WTC11 (cell line): Measurements from ENCODE around the gene KLLN. TPM values are rescaled to one million over a fixed set of nuclear protein-coding genes. Genes with fewer than 3 reads are reported as not detected.
"Not testable (repeated sequence)": the region's sequence is repeated elsewhere in the genome, so short reads cannot be mapped to it uniquely, and the experiment has no call there.

Experiments used
- ATAC-seq: fragments of 200-7000 bp; cut with Tn5 transposase; 2 replicates; pipeline ENCODE4 v1.10.0; 2021; ENCODE audit warnings: mild to moderate bottlenecking, moderate library complexity
- CTCF ChIA-PET: fragments of 300-600 bp; sonication (Branson Sonifier 250); formaldehyde crosslinking; loops from one replicate; lab custom pipeline; 2021; ENCODE audit warnings: antibody characterized with exemption; lab: Charles Lee
- POLR2A ChIA-PET: fragments of 350-600 bp; sonication (Branson Sonifier 250); formaldehyde crosslinking; loops from one replicate; lab custom pipeline; 2021; ENCODE audit warnings: antibody characterized with exemption; lab: Charles Lee
- DNase-seq: peaks from one replicate; pipeline ENCODE4 v3.0.0; 2021; ENCODE audit warnings: low spot score
- H3K27ac Mint-ChIP-seq: 2 replicates; pipeline ENCODE4 v1.8.0; 2021; ENCODE audit warnings: mixed read lengths
- H3K27me3 Mint-ChIP-seq: 2 replicates; pipeline ENCODE4 v1.8.0; 2021; ENCODE audit warnings: low read depth, mild to moderate bottlenecking, moderate library complexity, mixed read lengths
- H3K36me3 Mint-ChIP-seq: 2 replicates; pipeline ENCODE4 v1.8.0; 2021; ENCODE audit warnings: mixed read lengths
- H3K4me1 Mint-ChIP-seq: 2 replicates; pipeline ENCODE4 v1.8.0; 2022; ENCODE audit warnings: mixed read lengths
- H3K4me3 Mint-ChIP-seq: 2 replicates; pipeline ENCODE4 v1.8.0; 2021; ENCODE audit warnings: mild to moderate bottlenecking, moderate library complexity, mixed read lengths
- H3K9me3 Mint-ChIP-seq: 2 replicates; pipeline ENCODE4 v1.8.0; 2021; ENCODE audit warnings: mixed read lengths
- ETV6 ChIP-seq: sonication (generic); formaldehyde crosslinking; IDR thresholded peaks from 2 replicates; pipeline ENCODE4 v1.8.1; 2022; ENCODE audit warnings: mild to moderate bottlenecking, missing genetic modification reagents
- FOXJ3 ChIP-seq: sonication (generic); formaldehyde crosslinking; IDR thresholded peaks from 2 replicates; pipeline ENCODE4 v1.9.0; 2021; ENCODE audit warnings: missing genetic modification reagents, mild to moderate bottlenecking, borderline replicate concordance
- FOXK1 ChIP-seq: sonication (generic); formaldehyde crosslinking; IDR thresholded peaks from 2 replicates; pipeline ENCODE4 v1.8.0; 2022; ENCODE audit warnings: mild to moderate bottlenecking, moderate library complexity, missing genetic modification reagents
- NR3C1 ChIP-seq: sonication (generic); formaldehyde crosslinking; conservative IDR thresholded peaks from 2 replicates; pipeline ENCODE4 v1.8.1; 2023; ENCODE audit warnings: low read depth, mild to moderate bottlenecking, missing genetic modification reagents
- SOX15 ChIP-seq: fragments of 250-450 bp; sonication (Bioruptor Pico); IDR thresholded peaks from 2 replicates; pipeline ENCODE4 v1.9.0; 2021; ENCODE audit warnings: mild to moderate bottlenecking
- TCF7 ChIP-seq: sonication (generic); formaldehyde crosslinking; IDR thresholded peaks from 2 replicates; pipeline ENCODE4 v1.8.0; 2022; ENCODE audit warnings: mild to moderate bottlenecking, low read depth, missing genetic modification reagents, moderate library complexity
- ZBTB21 ChIP-seq: sonication (generic); formaldehyde crosslinking; IDR thresholded peaks from 2 replicates; pipeline ENCODE4 v1.8.1; 2023; ENCODE audit warnings: mild to moderate bottlenecking, missing genetic modification reagents, borderline replicate concordance
- ZNF138 ChIP-seq: sonication (generic); formaldehyde crosslinking; conservative IDR thresholded peaks from 2 replicates; pipeline ENCODE4 v1.8.1; 2022; ENCODE audit warnings: mild to moderate bottlenecking, moderate library complexity, missing genetic modification reagents
- ZNF263 ChIP-seq: sonication (generic); formaldehyde crosslinking; IDR thresholded peaks from 2 replicates; pipeline ENCODE4 v1.8.1; 2022; ENCODE audit warnings: low read depth, mild to moderate bottlenecking, moderate library complexity, missing genetic modification reagents
- ZNF317 ChIP-seq: sonication (generic); formaldehyde crosslinking; IDR thresholded peaks from 2 replicates; pipeline ENCODE4 v1.8.1; 2023; ENCODE audit warnings: low read depth, mild to moderate bottlenecking, moderate library complexity, missing genetic modification reagents, borderline replicate concordance
- ZNF396 ChIP-seq: fragments of 250-450 bp; sonication (Bioruptor Pico); IDR thresholded peaks from 2 replicates; pipeline ENCODE4 v1.8.0; 2021; ENCODE audit warnings: mild to moderate bottlenecking, moderate library complexity, borderline replicate concordance
- total RNA-seq: library from RNA; stranded (reverse); gene quantifications from 3 replicates; pipeline ENCODE4 v1.2.3, GENCODE V29; 2021
- TF ChIP-seq, protein P1 (sequence below): fragments of 250-450 bp; sonication (Bioruptor Pico); IDR thresholded peaks from 2 replicates; pipeline ENCODE4 v1.9.0; 2021; ENCODE audit warnings: mild to moderate bottlenecking
- TF ChIP-seq, protein P2 (sequence below): sonication (generic); formaldehyde crosslinking; IDR thresholded peaks from 2 replicates; pipeline ENCODE4 v1.8.1; 2023; ENCODE audit warnings: mild to moderate bottlenecking, missing genetic modification reagents
- TF ChIP-seq, protein P3 (sequence below): sonication (generic); formaldehyde crosslinking; conservative IDR thresholded peaks from 2 replicates; pipeline ENCODE4 v1.8.1; 2022; ENCODE audit warnings: mild to moderate bottlenecking, missing genetic modification reagents
- TF ChIP-seq, protein P4 (sequence below): sonication (generic); formaldehyde crosslinking; conservative IDR thresholded peaks from 2 replicates; pipeline ENCODE4 v1.8.1; 2023; ENCODE audit warnings: mild to moderate bottlenecking, low read depth, missing genetic modification reagents, moderate library complexity
- TF ChIP-seq, protein P5 (sequence below): sonication (generic); formaldehyde crosslinking; IDR thresholded peaks from 2 replicates; pipeline ENCODE4 v1.8.0; 2023; ENCODE audit warnings: mild to moderate bottlenecking, missing genetic modification reagents
- TF ChIP-seq, protein P6 (sequence below): fragments of 250-450 bp; sonication (Bioruptor Pico); conservative IDR thresholded peaks from 2 replicates; pipeline ENCODE4 v1.9.0; 2021; ENCODE audit warnings: mild to moderate bottlenecking
- TF ChIP-seq, protein P7 (sequence below): fragments of 250-450 bp; sonication (Bioruptor Pico); IDR thresholded peaks from 2 replicates; pipeline ENCODE4 v2.1.2; 2022; ENCODE audit warnings: mild to moderate bottlenecking, moderate library complexity

The KLLN gene
- total RNA-seq, 1 experiment from 2014 or later, result 0.52 TPM

DNA sequence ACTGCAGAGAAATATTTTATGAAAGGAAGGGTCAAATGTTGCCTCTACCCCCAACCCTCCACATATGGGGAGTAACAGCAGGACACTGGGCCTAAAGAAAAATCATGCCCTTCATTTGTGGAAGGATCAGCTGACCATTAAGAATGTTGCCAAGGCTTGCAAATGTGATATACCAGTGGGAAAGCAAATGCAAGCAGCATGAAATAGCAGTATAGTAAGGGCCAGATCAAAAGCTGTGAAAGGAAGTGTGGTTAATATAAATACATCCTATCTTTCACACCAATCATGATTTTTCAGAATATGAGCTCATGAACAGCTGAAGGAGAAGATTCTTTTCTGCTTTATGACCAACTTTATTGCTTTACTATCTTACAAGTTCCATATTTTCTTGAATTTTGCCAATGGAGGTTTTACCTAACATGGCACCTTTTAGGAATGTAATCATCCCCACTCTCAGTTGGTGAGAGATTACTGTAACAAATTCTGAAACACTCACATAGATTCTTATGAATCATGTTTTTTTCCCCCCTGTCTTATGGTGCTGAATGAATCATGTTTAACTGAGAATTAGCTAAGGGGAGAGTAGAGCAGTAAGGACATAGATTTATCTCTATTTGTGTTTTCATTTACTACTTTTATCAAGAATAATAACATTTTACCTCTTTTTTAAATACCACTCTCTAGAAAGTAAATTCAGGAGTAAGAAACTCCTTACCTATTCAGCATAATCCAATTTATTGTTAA lies 33.2 kb downstream of the KLLN start:
- Mint-ChIP-seq H3K4me3 (no peak overlapping the region), H3K27ac (no peak overlapping the region)
- CTCF ChIA-PET, result no interaction called here

DNA sequence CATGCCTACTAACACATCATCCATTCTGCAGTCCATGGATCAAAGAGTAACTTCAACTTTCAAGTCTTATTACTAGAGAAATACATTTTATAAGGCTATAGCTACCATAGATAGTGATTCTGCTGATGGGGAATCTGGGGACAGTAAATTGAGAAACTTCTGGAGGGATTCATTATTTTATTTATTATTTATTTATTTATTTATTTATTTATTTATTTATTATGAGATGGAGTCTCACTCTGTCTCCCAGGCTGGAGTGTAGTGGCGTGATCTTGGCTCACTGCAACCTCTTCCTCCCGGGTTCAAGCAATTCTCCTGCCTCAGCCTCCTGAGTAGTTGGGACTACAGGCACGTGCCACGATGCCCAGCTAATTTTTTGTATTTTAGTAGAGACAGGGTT lies 34.3 kb downstream of the KLLN start:
- H3K36me3 Mint-ChIP-seq, H3K27ac Mint-ChIP-seq, H3K4me1 Mint-ChIP-seq, H3K4me3 Mint-ChIP-seq, ATAC-seq, H3K9me3 Mint-ChIP-seq, CTCF ChIA-PET, DNase-seq, H3K27me3 Mint-ChIP-seq: not testable (repeated sequence)
- POLR2A ChIA-PET, result interaction anchor here (1.6 kb wide), 1 partner anchor 10 kb away, joined by 5 read pairs; the partner anchor contains the start of gene ATAD1

More for the DNA sequence above, 33.2 kb downstream of the KLLN start:
- H3K36me3 Mint-ChIP-seq, result no peaks in the 10 kb centered on the region
- TF ChIP-seq, protein P1, sequence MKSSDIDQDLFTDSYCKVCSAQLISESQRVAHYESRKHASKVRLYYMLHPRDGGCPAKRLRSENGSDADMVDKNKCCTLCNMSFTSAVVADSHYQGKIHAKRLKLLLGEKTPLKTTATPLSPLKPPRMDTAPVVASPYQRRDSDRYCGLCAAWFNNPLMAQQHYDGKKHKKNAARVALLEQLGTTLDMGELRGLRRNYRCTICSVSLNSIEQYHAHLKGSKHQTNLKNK, result no peak
- H3K4me1 Mint-ChIP-seq, result no peaks in the 10 kb centered on the region
- H3K9me3 Mint-ChIP-seq, result peaks cover 3% of the 10 kb centered on the region; the same call in 1 of the 2 replicates
- DNase-seq (no peak), ATAC-seq (no peak)
- no peaks in the 10 kb centered on the region; the same call in 1 of the 2 replicates for H3K27me3 Mint-ChIP-seq
- POLR2A ChIA-PET, result interaction anchor here (0.5 to 1.1 kb wide), 2 partner anchors 9 to 173 kb away, joined by 3 read pairs; no protein-coding TSS in a partner anchor

DNA sequence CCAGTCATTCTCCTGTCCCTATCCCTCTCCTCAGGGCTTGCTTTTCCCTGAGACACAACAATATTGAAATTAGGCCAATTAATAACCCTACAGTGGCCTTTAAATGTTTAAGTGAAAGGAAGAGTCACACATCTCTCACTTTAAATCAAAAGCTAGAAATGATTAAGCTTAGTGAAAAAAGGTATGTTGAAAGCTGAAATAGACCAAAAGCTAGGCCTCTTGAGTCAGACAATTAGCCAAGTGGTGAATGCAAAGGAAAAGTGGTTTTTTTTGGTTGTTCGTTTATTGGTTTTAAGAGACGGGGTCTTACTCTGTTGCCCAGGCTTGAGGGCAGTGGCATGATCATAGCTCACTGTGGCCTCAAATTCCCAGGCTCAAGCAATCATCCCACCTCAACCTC lies 35.7 kb downstream of the KLLN start:
- H3K9me3 Mint-ChIP-seq, result peaks cover 3% of the 10 kb centered on the region; the same call in 1 of the 2 replicates
- H3K4me3 Mint-ChIP-seq, result no peak overlapping the region
- POLR2A ChIA-PET, result interaction anchor here (1.6 kb wide), 1 partner anchor 9 kb away, joined by 5 read pairs; the partner anchor contains the start of gene ATAD1
- no peak overlapping the region for H3K27ac Mint-ChIP-seq
- H3K36me3 Mint-ChIP-seq, result no peaks in the 10 kb centered on the region
- no peaks in the 10 kb centered on the region for H3K4me1 Mint-ChIP-seq
- ATAC-seq, result no peak
- CTCF ChIA-PET, result interaction anchor here (0.7 kb wide), 1 partner anchor 9 kb away, joined by 3 read pairs; the partner anchor contains the start of gene ATAD1
- H3K27me3 Mint-ChIP-seq, result no peaks in the 10 kb centered on the region; the same call in 1 of the 2 replicates
- TF ChIP-seq ZNF138 (CRISPR knock-in tag), result no peak
- no peak for TF ChIP-seq NR3C1 (CRISPR knock-in tag)
- TF ChIP-seq SOX15 (CRISPR knock-in tag), result no peak
- TF ChIP-seq, protein P2, sequence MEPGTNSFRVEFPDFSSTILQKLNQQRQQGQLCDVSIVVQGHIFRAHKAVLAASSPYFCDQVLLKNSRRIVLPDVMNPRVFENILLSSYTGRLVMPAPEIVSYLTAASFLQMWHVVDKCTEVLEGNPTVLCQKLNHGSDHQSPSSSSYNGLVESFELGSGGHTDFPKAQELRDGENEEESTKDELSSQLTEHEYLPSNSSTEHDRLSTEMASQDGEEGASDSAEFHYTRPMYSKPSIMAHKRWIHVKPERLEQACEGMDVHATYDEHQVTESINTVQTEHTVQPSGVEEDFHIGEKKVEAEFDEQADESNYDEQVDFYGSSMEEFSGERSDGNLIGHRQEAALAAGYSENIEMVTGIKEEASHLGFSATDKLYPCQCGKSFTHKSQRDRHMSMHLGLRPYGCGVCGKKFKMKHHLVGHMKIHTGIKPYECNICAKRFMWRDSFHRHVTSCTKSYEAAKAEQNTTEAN (CRISPR knock-in tag), result no peak
- TF ChIP-seq, protein P3, sequence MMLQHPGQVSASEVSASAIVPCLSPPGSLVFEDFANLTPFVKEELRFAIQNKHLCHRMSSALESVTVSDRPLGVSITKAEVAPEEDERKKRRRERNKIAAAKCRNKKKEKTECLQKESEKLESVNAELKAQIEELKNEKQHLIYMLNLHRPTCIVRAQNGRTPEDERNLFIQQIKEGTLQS, result no peak
- no peak for TF ChIP-seq ZNF396
- TF ChIP-seq, protein P4, sequence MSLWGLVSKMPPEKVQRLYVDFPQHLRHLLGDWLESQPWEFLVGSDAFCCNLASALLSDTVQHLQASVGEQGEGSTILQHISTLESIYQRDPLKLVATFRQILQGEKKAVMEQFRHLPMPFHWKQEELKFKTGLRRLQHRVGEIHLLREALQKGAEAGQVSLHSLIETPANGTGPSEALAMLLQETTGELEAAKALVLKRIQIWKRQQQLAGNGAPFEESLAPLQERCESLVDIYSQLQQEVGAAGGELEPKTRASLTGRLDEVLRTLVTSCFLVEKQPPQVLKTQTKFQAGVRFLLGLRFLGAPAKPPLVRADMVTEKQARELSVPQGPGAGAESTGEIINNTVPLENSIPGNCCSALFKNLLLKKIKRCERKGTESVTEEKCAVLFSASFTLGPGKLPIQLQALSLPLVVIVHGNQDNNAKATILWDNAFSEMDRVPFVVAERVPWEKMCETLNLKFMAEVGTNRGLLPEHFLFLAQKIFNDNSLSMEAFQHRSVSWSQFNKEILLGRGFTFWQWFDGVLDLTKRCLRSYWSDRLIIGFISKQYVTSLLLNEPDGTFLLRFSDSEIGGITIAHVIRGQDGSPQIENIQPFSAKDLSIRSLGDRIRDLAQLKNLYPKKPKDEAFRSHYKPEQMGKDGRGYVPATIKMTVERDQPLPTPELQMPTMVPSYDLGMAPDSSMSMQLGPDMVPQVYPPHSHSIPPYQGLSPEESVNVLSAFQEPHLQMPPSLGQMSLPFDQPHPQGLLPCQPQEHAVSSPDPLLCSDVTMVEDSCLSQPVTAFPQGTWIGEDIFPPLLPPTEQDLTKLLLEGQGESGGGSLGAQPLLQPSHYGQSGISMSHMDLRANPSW (CRISPR knock-in tag), result no peak
- no peak for TF ChIP-seq ETV6 (CRISPR knock-in tag)
- TF ChIP-seq ZNF317 (CRISPR knock-in tag), result no peak
- no peak for TF ChIP-seq TCF7 (CRISPR knock-in tag)
- no peak for TF ChIP-seq ZBTB21 (CRISPR knock-in tag)
- TF ChIP-seq, protein P5, sequence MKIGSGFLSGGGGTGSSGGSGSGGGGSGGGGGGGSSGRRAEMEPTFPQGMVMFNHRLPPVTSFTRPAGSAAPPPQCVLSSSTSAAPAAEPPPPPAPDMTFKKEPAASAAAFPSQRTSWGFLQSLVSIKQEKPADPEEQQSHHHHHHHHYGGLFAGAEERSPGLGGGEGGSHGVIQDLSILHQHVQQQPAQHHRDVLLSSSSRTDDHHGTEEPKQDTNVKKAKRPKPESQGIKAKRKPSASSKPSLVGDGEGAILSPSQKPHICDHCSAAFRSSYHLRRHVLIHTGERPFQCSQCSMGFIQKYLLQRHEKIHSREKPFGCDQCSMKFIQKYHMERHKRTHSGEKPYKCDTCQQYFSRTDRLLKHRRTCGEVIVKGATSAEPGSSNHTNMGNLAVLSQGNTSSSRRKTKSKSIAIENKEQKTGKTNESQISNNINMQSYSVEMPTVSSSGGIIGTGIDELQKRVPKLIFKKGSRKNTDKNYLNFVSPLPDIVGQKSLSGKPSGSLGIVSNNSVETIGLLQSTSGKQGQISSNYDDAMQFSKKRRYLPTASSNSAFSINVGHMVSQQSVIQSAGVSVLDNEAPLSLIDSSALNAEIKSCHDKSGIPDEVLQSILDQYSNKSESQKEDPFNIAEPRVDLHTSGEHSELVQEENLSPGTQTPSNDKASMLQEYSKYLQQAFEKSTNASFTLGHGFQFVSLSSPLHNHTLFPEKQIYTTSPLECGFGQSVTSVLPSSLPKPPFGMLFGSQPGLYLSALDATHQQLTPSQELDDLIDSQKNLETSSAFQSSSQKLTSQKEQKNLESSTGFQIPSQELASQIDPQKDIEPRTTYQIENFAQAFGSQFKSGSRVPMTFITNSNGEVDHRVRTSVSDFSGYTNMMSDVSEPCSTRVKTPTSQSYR, result no peak
- TF ChIP-seq FOXJ3, result no peak
- TF ChIP-seq ZNF263 (CRISPR knock-in tag), result no peak
- TF ChIP-seq FOXK1, result no peak
- TF ChIP-seq, protein P6, sequence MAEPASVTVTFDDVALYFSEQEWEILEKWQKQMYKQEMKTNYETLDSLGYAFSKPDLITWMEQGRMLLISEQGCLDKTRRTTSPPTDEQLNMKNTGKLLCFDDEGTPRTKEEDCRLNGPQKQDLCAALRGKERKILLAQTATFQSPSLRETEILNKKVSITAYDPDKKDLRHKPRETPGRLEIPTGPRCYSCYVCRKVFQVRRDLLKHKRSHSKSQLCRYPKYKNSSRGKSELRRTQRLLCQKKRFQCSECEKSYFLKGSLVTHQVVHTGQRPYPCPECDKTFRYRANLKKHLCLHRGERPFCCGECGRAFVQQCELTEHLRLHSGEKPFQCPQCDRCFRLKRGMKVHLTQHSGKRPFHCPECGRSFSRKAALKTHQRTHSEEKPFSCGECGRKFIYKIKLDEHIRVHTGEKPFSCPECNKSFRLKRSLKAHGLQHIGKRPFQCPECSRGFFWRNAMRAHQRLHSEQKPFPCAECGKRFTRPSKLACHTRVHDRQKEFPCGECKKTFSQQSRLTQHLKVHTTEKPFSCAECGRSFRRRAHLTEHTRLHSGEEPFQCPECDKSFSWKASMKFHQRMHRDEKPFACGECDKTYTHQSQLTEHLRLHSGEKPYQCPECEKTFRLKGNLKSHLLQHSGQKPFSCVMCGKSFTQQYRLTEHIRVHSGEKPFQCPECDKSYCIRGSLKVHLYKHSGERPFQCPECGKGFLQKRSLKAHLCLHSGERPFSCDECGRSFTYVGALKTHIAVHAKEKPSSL, result no peak
- TF ChIP-seq, protein P7, sequence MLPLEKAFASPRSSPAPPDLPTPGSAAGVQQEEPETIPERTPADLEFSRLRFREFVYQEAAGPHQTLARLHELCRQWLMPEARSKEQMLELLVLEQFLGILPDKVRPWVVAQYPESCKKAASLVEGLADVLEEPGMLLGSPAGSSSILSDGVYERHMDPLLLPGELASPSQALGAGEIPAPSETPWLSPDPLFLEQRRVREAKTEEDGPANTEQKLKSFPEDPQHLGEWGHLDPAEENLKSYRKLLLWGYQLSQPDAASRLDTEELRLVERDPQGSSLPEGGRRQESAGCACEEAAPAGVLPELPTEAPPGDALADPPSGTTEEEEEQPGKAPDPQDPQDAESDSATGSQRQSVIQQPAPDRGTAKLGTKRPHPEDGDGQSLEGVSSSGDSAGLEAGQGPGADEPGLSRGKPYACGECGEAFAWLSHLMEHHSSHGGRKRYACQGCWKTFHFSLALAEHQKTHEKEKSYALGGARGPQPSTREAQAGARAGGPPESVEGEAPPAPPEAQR, result no peak
- DNase-seq, result no peak
